GM21381 (cell line): ENCODE results near the gene GID4.
"Not testable (repeated sequence)": the region's sequence is repeated elsewhere in the genome, so short reads cannot be mapped to it uniquely, and the experiment has no call there.

Experiments
- ATAC-seq: cut with Tn5 transposase; IDR thresholded peaks from one replicate; pipeline ENCODE4 v1.9.1; 2021; ENCODE audit warnings: mild to moderate bottlenecking, moderate library complexity; ENCODE audit not compliant: unreplicated experiment

Gene GID4

GRCh38 chr17:18038861-18039534 lies at the start of gene GID4, which contains the start of gene ATPAF2:
Gene GID4 (plus strand): TSS chr17:18039408. CDS start chr17:18039465, 57 bp downstream.
Gene ATPAF2 (minus strand): TSS chr17:18039168. CDS start chr17:18039013, 155 bp downstream.
- ATAC-seq: peak; percentile 86

DNA sequence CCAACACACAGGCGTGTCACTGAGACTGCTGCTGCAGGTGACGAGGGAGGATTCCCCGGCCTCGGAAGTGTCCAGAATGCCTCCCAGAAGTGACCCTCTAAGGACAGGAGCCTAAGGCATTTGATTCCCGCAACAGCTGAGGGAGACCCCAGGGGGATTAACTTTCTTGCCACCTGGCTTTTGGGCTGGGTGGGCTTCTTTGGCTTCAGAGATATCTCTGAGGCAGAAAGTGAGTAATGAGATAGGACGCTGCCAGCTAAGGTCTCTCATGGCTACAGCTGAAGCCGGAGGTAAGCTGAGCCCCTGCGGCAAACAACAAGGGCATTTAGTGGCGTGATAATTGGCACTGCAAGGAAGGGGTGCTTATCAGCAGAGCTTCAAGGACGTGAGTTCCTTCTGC lies 49.6 kb upstream of the GID4 start:
- ATAC-seq: no peak

DNA sequence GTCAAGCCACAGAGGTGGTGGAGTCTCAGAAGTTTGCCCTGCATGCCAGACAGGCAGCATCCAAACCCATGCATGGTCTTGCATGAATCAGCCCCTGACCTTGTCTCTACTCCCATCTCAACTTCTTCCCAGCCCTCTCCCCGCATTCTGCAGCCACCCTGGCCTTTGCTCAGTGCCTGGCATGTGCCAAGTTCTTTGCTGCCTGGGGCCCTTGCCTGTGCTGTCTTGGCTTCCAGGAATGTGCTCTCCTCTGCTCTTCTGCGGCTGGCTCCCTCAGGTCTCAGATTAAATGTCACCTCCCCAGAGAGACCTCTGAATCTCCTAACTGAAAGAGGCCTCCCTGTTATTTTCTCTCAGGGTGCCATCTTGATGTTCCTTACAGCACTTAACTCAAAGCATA lies 48.9 kb upstream of the GID4 start:
- no peak for ATAC-seq

DNA sequence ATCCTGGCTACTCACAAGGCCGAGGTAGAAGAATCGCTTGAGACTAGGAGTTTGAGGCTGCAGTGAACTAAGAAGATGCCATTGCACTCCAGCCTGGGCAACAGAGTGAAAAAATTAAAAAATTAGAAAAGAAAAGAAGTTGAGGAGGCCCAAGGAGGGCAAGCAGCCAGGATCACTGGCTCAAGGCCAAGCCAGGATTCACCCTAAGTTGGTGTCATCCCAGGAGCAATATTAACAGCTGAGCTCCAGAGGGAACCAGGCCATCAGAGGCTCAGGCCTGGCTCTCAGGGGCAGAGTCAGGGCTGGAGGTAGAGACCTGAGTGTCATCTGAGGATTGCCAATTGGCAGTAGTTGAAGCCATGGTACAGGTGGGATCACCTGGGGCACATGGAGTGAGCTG lies 45.8 kb upstream of the GID4 start:
- no peak for ATAC-seq

GRCh38 chr17:17993852-17994251 lies 45.4 kb upstream of the GID4 start:
- ATAC-seq: no peak

DNA sequence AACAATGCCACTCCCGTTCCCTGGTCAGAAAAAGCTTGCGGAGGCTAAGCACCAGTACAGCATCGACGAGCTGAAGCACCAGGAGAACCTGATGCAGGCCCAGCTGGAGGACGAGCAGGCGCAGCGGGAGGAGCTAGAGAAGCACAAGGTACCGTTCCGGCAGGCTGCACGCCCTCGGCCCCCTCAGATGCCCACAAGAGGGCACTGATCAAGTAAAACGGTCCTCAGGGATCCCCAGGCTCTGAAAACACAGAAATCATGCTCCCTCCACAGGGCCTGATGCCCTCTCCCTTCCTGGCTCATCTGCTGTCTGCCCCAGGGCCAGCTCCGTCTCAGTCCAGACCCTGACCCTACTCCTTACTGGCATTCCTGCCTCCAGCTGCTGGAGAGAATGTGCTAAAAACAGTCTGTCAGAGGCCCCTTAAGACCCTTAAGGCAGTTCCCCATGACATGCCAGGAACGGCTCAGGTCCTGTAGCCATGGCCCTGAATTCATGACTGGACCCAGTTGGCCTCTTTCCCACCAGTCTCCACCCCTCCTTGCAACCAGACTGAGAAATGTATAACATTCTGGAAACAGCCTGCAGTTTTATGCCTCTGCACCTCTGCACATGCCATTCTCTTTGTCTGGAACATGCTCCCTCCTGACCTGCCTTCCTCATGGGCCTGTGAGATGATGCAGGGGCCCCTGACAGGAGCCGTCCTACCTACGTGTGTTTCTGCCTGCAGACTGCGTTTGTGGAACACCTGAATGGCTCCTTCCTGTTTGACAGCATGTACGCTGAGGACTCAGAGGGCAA lies 44.7 kb upstream of the GID4 start:
- no peak for ATAC-seq

- ATAC-seq: not testable (repeated sequence)
Measured at GRCh38 chr17:17995887-17996286, 43.3 kb upstream of the GID4 start.

- ATAC-seq: no peak
Measured at GRCh38 chr17:17998934-17999333, 40.3 kb upstream of the GID4 start.

GRCh38 chr17:17999364-18000029 lies 39.7 kb upstream of the GID4 start:
- no peak for ATAC-seq

GRCh38 chr17:18000030-18000408 lies 39.2 kb upstream of the GID4 start:
- ATAC-seq: no peak

DNA sequence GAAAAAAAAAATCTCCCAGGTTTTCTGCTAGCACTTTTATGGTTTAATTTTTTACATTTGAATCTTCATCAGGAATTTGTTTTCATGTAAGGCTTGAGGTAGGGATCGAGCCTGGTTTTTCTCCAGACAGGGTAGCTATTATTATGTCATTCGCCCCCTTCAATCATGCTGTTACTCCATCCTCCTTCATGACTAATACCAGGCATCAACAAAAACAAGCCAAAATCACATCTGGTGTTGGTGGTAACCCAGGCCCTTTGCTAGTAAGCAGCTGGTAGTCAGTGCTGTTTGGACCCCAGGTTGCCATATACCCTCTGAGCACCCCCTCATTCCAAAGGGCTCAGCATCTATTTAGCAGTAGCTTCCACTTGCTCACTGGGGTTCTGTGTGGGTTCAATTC lies 37.0 kb upstream of the GID4 start:
- no peak for ATAC-seq

- ATAC-seq: no peak
Measured at GRCh38 chr17:18004345-18004744, 34.9 kb upstream of the GID4 start.

DNA sequence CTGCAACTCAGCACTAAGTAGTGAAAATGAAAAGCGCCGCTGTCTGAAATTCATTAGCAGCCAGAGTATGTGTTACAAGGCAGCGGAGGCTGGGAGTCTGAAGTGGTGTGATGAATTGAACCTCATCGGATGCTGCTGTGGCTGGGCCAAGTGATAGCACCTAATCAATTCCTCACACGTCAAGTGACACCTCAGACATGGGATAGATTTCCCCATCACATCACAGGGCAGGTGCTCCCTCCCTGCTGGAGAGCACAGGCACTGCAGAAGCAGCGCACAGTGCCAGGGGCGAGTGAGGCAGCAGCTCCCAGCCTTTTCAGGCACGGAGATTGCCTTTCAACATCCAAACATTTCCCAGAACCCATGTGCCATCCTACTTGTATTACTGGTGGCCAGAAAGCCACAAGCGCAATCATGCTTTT lies 34.3 kb upstream of the GID4 start:
- no peak for ATAC-seq

GRCh38 chr17:18005496-18005895 lies 33.7 kb upstream of the GID4 start:
- ATAC-seq: no peak

DNA sequence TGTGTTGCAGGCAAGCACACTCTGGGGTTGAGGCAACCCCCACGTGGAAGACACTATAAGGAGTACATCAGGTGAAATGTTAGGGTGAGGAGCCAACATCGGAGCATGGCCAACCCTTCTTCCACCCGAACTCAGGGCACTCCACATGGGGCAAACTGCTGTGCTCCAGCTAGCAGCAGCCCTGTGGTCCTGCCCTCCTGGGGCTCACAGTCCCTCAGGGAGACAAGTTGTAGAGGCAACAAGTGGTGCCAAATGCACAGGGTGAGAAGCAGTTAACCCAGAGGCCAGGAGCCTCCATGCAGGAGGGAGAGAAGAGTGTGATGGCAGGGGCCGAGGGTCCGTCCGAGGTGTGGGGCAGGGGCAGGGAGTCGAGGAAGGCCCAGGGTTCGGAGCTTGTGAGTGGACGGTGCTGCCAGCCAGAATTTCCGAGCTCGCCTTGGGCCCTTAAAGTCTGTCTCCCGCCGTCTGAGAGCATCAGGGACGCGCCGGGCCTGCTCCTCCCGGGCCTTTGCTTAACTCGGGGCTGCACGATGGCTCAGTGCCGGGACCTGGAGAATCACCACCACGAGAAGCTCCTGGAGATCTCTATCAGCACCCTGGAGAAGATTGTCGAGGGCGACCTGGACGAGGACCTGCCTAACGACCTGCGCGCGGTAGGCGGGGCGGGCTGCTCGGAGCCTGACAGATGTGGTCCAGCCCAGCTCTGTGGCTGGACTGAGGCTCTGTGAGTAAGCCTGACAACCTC lies 32.5 kb upstream of the GID4 start:
- ATAC-seq: no peak

DNA sequence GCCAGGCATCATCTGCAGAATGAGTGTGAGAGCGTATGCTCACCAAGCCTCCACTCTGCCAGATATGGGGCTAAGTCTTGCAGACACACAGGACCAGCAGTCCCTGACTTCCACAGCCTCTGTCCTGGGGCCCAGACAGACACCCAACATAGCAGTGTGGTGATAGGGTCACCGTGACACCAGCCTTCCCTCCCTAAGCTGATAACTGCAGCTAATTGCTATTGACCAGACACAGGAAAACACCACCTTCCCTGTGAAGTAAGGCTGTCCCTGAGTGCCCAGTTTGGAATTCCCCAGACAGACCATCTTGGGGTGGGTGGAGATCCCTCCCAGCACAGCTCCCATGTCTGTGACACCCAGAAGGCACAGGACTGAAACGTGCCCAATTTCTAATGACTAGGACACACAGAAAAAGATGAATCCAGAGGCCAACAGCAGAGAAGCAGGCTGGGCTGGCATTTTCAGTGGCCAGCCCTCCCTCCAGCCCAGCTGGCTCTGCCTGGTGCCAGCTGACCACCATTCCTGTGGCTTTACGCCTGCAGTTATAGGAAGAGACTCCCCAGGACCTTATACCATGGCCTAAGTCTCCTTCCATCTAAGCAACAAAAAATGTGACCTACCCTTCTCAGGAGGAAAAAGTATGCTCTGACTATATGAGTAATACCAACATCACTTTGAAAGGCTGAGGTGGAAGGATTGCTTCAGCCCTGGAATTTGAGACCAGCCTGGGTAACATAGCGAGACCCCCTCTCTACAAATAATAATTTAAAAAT lies 30.5 kb upstream of the GID4 start:
- ATAC-seq: no peak

DNA sequence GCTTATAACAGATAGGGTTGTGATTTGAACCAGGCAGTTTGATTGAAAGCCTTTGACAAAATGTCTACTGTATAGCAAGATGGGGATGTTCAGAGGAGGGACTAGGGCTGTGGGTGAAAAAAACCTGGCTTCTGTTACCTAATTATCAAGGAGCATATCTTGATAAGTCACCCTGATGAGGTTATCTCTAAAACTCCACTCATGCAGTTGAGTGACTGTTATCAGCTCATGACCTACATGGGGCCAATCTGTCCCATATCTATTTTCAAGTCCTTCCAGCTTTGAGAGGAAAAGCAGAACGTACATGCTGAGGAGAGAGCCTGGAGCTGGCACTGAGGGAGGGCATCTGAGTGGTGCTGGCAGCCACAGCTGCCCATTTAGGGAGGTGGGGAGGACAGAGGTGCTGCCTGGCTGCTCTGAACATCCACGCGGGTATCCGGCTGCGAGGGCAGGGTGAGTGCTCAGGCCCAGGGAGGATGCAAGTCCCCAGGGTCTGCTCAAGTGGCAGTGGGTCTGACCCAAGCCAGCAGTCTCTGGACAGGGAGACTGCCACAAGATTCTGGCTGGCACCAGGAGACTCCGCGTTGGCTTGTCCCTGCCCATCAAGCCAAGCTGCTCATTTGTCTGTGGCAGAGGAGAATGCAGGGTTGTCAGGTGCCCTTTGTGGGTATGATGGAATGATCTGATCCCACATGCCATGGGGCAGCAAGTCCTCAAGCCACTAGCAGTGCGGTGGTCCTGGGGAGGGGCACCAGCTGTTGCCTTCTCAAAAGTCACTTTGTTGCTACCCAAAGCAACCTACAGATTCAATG lies 29.4 kb upstream of the GID4 start:
- no peak for ATAC-seq

DNA sequence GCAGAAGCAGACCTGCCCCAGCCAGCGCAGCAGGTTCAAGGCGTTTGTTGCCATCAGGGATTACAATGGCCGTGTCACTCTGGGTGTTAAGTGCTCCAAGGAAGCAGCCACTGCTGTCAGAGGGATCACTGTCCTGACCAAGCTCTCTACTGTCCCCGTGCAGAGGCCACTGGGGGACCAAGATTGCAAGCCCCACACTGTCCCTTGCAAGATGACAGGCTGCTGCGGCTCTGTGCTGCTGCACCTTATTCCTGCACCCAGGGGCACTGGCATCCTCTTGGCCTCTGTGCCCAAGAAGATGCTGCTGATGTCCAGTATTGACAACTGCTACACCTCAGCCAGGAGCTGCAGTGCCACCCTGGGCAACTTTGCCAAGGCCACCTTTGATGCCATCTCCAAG lies 27.9 kb upstream of the GID4 start:
- ATAC-seq: no peak

DNA sequence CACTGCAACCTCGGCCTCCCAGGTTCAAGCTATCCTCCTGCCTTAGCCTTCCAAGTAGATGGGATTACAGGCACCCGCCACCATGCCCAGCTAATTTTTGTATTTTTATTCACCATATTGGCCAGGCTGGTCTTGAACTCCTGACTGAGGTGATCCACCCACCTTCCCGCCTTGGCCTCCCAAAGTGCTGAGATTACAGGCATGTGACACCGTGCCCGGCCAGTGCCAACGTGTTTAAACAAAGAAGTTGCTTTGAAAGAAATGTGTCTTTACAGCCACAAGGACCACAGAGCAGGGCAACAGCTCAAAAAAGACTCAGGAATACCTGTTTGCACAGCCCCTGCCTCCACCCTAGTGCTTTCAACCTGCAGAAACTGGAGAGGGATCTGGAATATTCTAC lies 25.2 kb upstream of the GID4 start:
- no peak for ATAC-seq

DNA sequence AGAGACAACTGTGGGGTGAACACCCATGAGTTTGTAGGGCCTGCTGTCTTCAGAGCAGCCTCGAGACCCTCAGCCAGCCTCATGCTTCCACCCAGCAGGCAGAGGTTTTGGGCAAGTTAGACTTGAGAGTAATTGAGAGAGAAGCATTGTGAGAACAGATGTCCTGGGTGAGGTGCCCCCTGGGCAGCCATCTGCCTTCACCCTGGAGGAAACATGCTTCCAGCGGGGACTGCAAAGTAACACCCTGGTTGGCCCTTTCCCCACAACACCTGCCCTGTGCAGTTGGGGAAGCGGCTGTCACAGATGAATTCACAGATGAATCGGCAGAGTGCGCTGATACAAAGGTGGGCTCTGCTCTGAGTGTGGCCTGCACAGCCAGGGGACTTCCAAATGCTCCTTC lies 23.6 kb upstream of the GID4 start:
- no peak for ATAC-seq
